ENCODE data around the gene ZNF516. TPM values are rescaled to one million over a fixed set of nuclear protein-coding genes. Genes with fewer than 3 reads are reported as not detected.

ZNF516 gene
- total and polyA plus RNA-seq, 2 experiments from 2014 or later: 17.0 to 78.6 TPM

- TF ChIP-seq CTCF (IDR thresholded peaks at IDR 0.05; ENCODE audit: low read depth, low read length): no peak
- Histone ChIP-seq H3K9me3 (ENCODE audit: low read depth) (no peaks in the 10 kb centered on the region), H3K4me1 (ENCODE audit: low read depth) (no peaks in the 10 kb centered on the region), H3K36me3 (peaks cover 17% of the 10 kb centered on the region), H3K27me3 (no peaks in the 10 kb centered on the region), H3K4me3 (no peak overlapping the region), H3K27ac (no peak overlapping the region)
- DNase-seq (ENCODE audit: low read depth in 1 of 2, low spot score in 1 of 2): no peak
Observed at GRCh38 chr18:76359909-76360308, 135.1 kb downstream of the ZNF516 start.

- Histone ChIP-seq H3K36me3 (peaks cover 17% of the 10 kb centered on the region), H3K27ac (no peak overlapping the region), H3K9me3 (ENCODE audit: low read depth) (no peaks in the 10 kb centered on the region), H3K27me3 (no peaks in the 10 kb centered on the region), H3K4me3 (no peak overlapping the region), H3K4me1 (ENCODE audit: low read depth) (no peaks in the 10 kb centered on the region)
- TF ChIP-seq CTCF (IDR thresholded peaks at IDR 0.05; ENCODE audit: low read depth, low read length): no peak
- no peak for DNase-seq (ENCODE audit: low read depth in 1 of 2, low spot score in 1 of 2)
Observed at GRCh38 chr18:76358774-76359173, 136.3 kb downstream of the ZNF516 start.

GRCh38 chr18:76357585-76358260 lies 137.3 kb downstream of the ZNF516 start:
- Histone ChIP-seq H3K36me3 (peaks cover 17% of the 10 kb centered on the region), H3K27ac (no peak overlapping the region)
- no peak for TF ChIP-seq CTCF (IDR thresholded peaks at IDR 0.05; ENCODE audit: low read depth, low read length)

GRCh38 chr18:76357174-76357573 lies 137.9 kb downstream of the ZNF516 start:
- Histone ChIP-seq H3K9me3 (ENCODE audit: low read depth) (no peaks in the 10 kb centered on the region), H3K36me3 (peaks cover 17% of the 10 kb centered on the region), H3K27ac (no peak overlapping the region), H3K4me3 (no peak overlapping the region), H3K27me3 (no peaks in the 10 kb centered on the region), H3K4me1 (ENCODE audit: low read depth) (no peaks in the 10 kb centered on the region)
- no peak for TF ChIP-seq CTCF (IDR thresholded peaks at IDR 0.05; ENCODE audit: low read depth, low read length)
- DNase-seq (ENCODE audit: low read depth in 1 of 2, low spot score in 1 of 2): no peak

More at GRCh38 chr18:76357585-76358260, 137.3 kb downstream of the ZNF516 start:
- no peaks in the 10 kb centered on the region for H3K27me3 ChIP-seq
- no peaks in the 10 kb centered on the region for H3K9me3 ChIP-seq (ENCODE audit: low read depth)
- no peak overlapping the region for H3K4me3 ChIP-seq
- DNase-seq (ENCODE audit: low read depth in 1 of 2, low spot score in 1 of 2): no peak
- H3K4me1 ChIP-seq (ENCODE audit: low read depth): no peaks in the 10 kb centered on the region

- DNase-seq (ENCODE audit: low read depth in 1 of 2, low spot score in 1 of 2): no peak
- no peak for TF ChIP-seq CTCF (IDR thresholded peaks at IDR 0.05; ENCODE audit: low read depth, low read length)
- H3K9me3 ChIP-seq (ENCODE audit: low read depth): no peaks in the 10 kb centered on the region
Observed at GRCh38 chr18:76356666-76357065, 138.4 kb downstream of the ZNF516 start.

More at GRCh38 chr18:76356666-76357065, 138.4 kb downstream of the ZNF516 start:
- no peak overlapping the region for H3K27ac ChIP-seq
- no peak overlapping the region for H3K4me3 ChIP-seq
- H3K36me3 ChIP-seq: peaks cover 11% of the 10 kb centered on the region
- no peaks in the 10 kb centered on the region for H3K4me1 ChIP-seq (ENCODE audit: low read depth)
- no peaks in the 10 kb centered on the region for H3K27me3 ChIP-seq
